HCEC 1CT (cell line): Measurements from ENCODE around the gene LARP1.
"Not testable (repeated sequence)": the region's sequence is repeated elsewhere in the genome, so short reads cannot be mapped to it uniquely, and the experiment has no call there.

Experiments used
- DNase-seq: peaks from one replicate; pipeline ENCODE4 v3.0.0-alpha.2; 2017

LARP1 gene

DNA sequence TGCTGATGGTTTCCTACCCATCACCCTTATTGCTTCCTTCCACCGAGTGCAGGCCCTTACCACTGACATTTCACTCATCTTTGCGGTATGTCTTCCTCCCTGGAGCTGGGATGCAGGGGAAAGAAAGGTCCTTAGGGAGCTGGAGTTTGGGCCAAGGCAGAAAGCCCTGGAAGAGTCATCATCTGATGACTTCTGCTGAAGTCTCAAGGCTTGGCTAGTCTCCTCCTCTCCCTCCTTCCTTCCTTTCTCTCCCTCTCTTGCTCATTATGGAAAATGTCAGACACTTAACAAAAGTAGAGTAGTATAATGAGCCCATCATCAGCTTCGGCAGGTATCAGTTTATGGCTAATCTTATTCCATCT lies 40.0 kb downstream of the LARP1 start:
- no peak for DNase-seq

GRCh38 chr5:154797762-154798161 lies 42.6 kb downstream of the LARP1 start:
- DNase-seq, result no peak

DNA sequence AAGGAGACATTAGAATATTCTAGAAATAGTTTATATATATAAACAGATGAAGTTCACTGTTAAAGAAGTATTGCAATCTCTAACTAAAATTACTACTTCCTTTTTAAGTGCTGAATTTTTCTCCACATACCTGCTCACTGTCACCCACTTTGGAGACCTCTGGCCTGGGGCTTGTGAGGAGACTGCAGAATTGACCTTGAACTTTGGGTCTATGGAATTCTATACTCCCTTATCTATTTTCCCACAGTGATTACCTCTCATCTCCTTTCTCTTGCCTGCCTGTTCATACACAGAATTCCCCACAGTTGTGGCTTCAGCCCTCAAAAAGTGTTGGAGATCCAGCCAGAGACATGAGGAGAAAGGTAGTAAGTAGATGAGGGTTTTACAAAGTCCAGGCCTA lies 45.4 kb downstream of the LARP1 start:
- DNase-seq, result no peak

DNA sequence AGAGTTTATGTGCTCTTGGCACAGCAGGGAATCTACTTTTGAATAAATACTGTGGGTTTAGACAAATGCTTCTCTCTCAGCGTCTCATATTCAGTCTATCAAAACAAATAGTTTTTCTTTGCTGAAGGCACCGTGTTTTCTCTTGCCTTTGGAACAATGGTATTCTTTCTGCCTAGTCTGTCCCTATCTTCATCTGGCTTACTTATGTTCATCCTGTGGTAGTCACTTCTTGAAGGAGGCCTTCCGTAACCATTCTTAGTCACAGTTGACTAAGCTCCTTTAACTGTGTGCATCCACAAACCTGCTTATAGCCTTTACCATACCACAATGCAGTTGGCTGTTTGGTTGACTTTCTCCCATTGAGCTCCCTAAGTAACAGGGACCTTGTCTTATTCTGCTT lies 45.9 kb downstream of the LARP1 start:
- DNase-seq, result peak; percentile 42

- DNase-seq, result no peak
Measured at GRCh38 chr5:154802050-154802449, 46.9 kb downstream of the LARP1 start.

DNA sequence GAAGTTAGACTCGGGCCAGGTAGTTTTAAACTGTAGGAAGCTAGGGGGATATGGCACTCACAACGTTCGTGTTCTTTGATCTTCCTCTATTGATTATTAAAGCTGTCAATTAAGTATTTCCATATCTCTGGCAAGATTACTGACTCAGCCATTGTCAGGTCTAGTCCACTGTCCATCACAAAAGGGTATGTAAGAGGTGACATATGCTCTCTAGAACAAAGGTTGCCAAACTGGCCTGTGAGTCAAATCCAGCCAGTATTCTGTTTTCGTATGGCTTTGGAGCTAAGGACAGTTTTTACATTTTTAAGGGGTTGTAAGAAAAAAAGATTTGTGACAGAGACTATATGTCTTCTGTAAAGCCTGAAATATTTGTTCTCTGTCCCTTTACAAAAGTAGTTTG lies 51.0 kb downstream of the LARP1 start:
- DNase-seq, result no peak

GRCh38 chr5:154811239-154811638 lies 56.1 kb downstream of the LARP1 start:
- DNase-seq, result no peak

DNA sequence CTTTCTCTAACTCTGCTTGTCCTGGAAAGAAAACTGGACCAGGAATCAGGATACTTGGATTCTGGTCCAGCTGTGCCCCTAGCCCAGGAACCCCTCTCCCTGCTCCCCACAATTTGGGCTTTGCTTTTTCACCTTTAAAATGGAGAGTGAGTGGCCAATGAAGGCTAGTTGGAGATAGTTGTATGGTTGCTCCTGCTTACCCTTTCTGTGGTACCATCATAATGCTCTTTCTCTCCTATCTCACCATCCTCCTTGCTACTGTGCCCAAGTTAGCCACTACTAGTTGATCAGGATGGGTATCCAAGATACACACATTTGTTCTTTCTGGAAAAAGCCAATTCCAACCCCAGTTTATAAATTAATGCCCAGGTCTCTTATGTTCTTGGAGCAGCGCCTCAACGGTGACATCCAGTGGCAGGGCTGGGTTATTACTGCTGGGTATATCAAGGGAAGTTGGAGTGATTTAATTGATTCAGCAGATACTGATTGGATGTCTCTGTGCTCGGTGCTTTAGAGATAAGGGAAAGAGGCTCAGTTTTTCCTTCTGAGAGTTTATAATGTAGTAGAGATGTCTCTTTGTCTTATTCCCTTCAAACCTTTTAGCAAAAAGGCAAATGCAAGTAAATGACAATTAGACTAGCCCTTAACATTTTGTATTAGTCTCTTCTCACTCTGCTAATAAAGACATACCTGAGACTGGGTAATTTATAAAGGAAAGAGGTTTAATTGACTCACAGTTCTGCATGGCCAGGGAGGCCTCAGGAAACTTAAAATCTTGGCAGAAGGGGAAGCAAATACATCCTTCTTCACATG lies 56.7 kb downstream of the LARP1 start:
- DNase-seq, result peak; percentile 55

- DNase-seq, result no peak
Measured at GRCh38 chr5:154813158-154813557, 58.0 kb downstream of the LARP1 start.

DNA sequence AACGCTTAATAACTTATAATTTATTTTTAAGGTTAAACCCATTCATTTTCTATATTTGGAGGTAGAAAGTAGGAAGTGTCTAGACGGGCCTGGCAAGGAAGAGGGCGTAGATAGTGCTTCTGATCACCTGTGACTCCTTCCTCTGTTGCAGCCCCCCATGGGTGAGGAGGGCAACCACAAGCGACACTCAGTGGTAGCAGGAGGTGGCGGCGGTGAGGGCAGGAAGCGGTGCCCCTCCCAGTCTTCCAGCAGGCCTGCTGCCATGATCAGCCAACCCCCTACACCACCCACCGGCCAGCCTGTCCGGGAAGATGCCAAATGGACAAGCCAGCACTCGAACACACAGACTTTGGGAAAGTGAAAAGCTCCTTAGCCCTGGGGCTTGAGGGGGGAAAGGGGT lies 58.6 kb downstream of the LARP1 start:
- no peak for DNase-seq

DNA sequence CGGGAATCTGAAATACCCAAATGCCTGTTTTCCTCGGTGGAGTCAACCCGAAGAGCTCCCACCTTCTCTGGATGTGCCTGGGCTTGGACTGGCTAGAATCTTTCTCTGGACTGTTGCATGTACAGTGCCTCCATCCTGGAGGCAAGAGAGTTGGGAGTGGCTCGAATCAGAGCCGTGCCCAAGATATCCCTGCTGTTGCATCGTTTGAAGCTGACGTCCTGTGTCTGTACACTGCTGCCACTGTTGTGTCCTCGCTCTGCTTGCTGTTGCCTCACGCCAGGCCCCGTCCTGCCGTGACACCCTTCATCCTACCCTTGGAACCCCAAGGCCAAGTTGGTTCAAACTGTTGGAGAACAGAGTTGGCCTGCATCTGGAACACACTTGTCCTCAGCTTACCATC lies 59.8 kb downstream of the LARP1 start:
- DNase-seq, result no peak

DNA sequence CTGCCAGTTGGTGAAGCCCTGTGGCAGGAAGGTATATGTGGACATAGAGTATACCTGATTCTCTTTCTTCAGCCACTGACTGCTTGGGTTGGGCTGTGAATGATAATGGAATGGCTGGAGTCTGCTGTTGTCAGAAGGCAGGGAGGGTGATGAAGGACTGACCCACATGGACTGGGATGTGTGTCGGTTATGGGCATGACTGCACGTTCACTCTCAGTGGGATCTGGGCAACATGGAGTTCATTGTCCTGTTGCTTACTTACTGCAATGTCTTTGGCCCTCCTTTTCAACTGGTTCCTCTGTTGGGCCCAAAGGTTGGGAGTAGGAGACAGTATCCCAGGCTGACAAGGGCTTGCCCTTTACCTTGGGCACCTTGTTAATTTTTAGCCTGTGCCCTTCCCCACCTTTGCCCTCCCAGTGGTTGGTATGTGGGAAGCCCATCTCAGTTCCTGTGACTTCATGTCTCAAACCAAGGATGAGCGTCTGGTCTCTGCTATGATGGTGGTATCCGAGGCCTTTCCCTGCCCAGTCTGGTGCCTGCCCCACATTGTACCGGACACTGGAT lies 60.6 kb downstream of the LARP1 start:
- DNase-seq, result no peak

- no peak for DNase-seq
Measured at GRCh38 chr5:154816891-154817492, 61.8 kb downstream of the LARP1 start.

DNA sequence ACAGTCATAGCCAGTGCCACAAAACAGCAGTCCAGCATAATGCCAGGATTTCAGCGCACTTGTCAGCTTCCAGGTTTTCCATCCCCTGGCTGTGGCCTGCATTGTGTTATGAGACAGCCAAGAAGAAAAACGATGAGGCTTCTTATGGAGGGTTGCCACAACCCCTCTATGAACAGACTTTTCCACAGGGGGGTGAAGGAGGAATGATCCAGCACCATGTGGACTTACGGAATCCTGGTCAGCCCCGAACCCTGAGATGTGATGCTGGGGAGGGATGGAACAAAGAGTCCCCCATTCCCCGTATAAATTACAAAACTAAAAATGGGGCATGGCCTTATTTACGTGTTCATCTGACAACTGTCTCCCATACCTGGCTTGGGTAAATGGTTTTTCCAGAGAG lies 62.6 kb downstream of the LARP1 start:
- no peak for DNase-seq

DNA sequence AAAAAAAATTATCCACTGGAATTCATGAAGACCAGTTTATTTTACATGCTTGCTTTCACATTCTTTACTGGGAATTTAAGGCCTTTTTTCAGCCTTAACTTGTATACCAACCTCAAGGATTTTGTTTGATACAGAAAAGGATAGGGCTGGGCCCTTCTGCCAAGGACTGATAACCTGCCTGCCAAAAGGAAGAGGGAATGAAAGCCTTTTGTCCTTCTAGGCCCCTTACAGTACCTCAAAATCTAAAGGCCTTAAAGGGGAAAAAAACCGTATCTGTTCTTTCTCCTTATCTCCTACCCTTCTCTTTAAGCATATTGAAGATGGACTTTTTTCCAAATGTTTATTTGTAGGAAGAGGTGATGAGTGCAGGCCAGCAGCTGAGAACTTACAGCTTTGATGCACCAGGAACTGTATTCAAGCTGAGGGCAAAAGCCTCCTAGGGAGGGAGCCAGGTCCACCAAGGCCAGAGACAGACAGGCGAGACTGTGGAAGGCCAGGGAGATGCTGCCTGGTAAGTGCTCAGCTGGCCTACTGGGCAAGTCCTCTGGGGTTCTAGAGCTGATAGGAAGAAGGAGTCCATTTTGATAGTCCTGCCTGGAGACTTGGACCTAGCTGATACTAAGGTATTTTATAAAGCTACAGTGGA lies 63.4 kb downstream of the LARP1 start:
- no peak for DNase-seq

- no peak for DNase-seq
Measured at GRCh38 chr5:154819546-154819945, 64.4 kb downstream of the LARP1 start.

DNA sequence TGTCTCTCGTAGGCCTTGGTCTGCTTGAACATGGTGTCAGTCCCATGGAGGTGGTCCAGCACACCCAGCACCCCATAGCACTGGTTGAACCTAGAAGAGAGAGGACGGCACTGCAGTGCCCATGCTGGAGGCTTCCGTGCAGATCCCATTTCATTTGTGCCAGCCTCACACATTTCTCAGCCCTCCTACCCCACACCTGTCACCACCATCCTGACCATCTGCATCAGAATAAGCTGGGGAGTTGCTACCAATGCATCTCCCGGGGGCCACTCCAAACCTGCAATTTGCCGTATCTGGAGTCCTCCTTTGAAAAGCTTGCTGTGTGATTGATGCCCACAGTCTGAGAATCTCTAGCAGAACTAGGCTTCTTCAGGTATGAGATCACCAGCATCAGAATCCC lies 65.2 kb downstream of the LARP1 start:
- no peak for DNase-seq

GRCh38 chr5:154822896-154823295 lies 67.7 kb downstream of the LARP1 start:
- DNase-seq, result not testable (repeated sequence)

DNA sequence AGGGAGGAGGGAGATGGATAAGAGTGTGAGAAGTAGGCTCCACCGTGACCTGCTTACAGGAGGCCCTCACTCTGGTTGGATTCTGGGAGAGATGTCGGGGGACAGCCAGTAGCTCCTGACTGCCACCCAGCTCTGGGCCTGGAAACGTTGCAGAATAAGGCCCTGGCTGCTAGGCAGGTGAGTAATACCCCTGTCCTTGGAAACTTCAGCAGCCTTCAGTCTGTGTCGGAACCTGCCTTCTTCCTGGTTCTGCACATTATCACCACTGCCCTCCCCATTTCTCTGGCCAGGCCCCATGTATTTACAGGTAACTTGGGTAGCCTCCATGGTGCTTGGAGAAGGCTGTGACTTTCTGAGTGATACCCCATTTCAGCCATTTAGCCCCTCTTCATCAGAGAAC lies 68.4 kb downstream of the LARP1 start:
- no peak for DNase-seq

- no peak for DNase-seq
Measured at GRCh38 chr5:154824070-154824469, 68.9 kb downstream of the LARP1 start.

DNA sequence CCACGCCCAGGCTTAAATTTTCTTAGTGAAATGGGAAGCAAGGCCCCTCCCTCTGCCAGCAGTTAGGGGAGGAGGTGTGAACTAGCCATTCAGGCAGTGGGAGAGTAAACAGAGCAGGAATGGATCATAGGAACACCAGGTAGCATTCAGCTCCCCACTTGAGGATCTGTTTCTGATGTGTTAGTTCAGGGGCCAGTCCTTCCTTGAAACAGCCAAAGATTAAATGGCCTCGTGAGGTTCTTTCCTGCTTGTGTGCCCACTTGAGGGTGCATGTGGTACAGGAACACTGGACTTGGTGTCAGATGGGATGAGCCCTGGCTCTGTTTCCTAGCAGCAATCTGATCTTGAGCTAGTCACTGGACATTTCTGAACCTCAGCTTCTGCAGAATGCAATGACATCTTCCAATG lies 74.0 kb downstream of the LARP1 start:
- no peak for DNase-seq

DNA sequence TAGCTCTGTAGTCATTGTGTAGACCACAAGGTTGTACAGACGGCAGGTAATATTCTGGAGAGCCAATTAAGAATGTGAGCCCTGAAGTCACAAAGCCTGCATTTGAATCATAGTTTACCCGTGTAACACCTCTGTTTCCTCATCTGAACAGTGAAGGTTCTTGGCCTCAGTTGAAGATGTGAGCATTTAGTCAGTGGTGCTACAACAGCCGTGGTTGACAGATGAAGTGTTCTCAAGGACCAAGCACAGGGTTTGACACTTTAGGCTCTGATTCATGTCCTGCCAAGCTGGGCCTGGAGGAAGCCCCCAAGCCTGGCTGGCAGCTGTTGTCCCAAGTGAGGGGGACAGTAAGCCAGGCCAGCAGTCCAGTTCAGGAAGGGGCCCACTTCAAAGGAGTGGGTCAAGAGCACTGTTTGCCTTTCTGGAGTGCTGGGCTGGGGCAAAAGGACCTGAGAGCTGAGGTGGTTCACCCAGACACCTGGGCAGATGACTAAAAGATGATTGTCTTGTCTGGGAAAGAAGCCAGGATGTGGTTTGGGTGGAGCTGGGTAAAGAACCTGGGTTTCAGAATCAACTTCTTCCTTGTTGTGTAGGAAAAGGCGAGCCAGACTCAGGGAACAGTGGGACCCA lies 74.5 kb downstream of the LARP1 start:
- no peak for DNase-seq

- DNase-seq, result no peak
Measured at GRCh38 chr5:154830219-154830595, 75.0 kb downstream of the LARP1 start.

- no peak for DNase-seq
Measured at GRCh38 chr5:154830596-154830995, 75.4 kb downstream of the LARP1 start.
